Gastrocnemius medialis (tissue), 4 donors: ENCODE measurements around the gene ALDOA.

Source experiments
- POLR2A ChIP-seq, 2 donors: fragments of 450-650 bp; IDR thresholded peaks; one replicate each; pipeline ENCODE4 v1.6.1; 2017; ENCODE audit warnings: antibody characterized with exemption in 2 of 2, mild to moderate bottlenecking in 2 of 2, moderate library complexity in 2 of 2
- TF ChIP-seq, protein P1 (sequence below), 5 experiments: fragments of 450-650 bp in 3 of 5; fragments of 200-600 bp in 2 of 5; sonication (generic) in 2 of 5; IDR thresholded peaks in 4 of 5; conservative IDR thresholded peaks in 1 of 5; 1 replicate in 4 of 5; 2 replicates in 1 of 5; pipeline ENCODE4 v1.5.1; 2016 to 2019; ENCODE audit warnings: antibody characterized with exemption in 5 of 5, mild to moderate bottlenecking in 3 of 5, moderate library complexity in 3 of 5

DNA sequence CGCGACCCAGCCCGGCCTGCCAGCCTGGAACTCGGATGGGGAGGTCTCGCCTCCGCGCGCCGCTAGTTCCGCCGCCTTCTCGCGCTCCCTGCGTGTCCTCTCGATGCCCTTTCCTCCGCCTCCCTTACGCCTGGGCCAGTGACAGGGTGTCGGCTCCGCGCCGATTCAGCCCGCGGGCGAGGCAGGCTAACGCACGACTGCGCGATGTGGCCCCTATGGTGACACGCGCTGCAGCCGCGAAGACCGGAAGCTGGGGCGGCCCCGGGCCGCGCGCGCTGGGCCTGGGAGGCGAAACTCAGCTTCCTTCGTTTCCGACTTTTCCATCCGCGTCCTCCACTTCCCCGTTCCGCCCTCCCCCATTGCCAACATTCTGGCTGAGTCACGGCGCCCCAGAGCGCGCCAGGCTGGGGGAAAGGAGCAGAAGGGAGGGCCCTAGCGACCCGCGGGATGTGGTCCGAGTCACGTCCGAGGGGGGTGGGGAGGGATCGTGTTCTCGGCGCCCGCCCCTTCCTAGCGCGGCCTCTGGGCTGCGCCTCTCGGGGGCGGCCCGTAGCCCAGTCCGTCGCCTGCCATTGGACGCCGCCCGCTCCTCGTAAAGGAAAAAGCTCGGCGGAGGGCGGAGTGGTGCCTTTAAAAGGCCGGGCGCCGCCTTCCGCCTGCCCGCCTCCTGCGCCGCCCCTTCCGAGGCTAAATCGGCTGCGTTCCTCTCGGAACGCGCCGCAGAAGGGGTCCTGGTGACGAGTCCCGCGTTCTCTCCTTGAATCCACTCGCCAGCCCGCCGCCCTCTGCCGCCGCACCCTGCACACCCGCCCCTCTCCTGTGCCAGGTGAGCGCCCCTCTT, at the start of gene ALDOA:
- TF ChIP-seq, protein P1, sequence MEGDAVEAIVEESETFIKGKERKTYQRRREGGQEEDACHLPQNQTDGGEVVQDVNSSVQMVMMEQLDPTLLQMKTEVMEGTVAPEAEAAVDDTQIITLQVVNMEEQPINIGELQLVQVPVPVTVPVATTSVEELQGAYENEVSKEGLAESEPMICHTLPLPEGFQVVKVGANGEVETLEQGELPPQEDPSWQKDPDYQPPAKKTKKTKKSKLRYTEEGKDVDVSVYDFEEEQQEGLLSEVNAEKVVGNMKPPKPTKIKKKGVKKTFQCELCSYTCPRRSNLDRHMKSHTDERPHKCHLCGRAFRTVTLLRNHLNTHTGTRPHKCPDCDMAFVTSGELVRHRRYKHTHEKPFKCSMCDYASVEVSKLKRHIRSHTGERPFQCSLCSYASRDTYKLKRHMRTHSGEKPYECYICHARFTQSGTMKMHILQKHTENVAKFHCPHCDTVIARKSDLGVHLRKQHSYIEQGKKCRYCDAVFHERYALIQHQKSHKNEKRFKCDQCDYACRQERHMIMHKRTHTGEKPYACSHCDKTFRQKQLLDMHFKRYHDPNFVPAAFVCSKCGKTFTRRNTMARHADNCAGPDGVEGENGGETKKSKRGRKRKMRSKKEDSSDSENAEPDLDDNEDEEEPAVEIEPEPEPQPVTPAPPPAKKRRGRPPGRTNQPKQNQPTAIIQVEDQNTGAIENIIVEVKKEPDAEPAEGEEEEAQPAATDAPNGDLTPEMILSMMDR (IDR thresholded peaks at IDR 0.05 in 4 of 5, conservative IDR thresholded peaks at IDR 0.05 in 1 of 5) = peak in 1 of 5 experiments; percentile 8
- peak; percentile 99 for TF ChIP-seq POLR2A (IDR thresholded peaks at IDR 0.05)
